ENCODE results near the gene B4GALT2.

DNA sequence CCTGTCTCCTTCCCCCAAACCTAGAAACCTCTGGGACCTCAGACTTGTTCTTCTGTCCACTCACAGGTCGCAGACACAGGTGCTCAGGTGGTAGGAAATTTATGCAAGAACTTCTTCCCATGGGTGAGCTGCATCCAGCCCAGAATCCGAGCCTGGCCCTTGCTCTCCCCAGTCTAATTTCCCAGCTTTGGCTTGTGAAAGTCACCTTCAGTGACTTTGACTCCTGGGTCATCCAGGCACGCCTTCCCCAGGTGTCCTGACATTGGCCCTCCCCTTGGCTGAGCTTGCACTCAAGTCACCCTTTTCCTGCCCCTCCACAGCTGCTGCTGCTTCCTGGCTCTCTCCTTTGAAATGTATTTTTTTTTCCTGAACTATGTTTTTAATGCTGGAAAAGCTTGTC lies 25.6 kb upstream of the B4GALT2 start:
- TF ChIP-seq POLR2A (IDR thresholded peaks at IDR 0.05), result no peak
- TF ChIP-seq, protein P1, sequence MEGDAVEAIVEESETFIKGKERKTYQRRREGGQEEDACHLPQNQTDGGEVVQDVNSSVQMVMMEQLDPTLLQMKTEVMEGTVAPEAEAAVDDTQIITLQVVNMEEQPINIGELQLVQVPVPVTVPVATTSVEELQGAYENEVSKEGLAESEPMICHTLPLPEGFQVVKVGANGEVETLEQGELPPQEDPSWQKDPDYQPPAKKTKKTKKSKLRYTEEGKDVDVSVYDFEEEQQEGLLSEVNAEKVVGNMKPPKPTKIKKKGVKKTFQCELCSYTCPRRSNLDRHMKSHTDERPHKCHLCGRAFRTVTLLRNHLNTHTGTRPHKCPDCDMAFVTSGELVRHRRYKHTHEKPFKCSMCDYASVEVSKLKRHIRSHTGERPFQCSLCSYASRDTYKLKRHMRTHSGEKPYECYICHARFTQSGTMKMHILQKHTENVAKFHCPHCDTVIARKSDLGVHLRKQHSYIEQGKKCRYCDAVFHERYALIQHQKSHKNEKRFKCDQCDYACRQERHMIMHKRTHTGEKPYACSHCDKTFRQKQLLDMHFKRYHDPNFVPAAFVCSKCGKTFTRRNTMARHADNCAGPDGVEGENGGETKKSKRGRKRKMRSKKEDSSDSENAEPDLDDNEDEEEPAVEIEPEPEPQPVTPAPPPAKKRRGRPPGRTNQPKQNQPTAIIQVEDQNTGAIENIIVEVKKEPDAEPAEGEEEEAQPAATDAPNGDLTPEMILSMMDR (IDR thresholded peaks at IDR 0.05), result no peak
